Stimulated activated CD8-positive, alpha-beta memory T cell treated with anti-CD3 and anti-CD28 coated beads, Interleukin-7, amount 100 ng/mL, for 48 hours (primary cell): ENCODE results near the gene AQP11.
A peak's percentile ranks its signal among the peaks of the same experiment; 100 is the strongest.
"Not testable (repeated sequence)": the region's sequence is repeated elsewhere in the genome, so short reads cannot be mapped to it uniquely, and the experiment has no call there.

Experiments used
- DNase-seq, 2 donors: peaks; one replicate each; pipeline ENCODE4 v3.0.0-alpha.2; 2020; ENCODE audit warnings: low read depth in 1 of 2; ENCODE audit errors: extremely low read depth in 1 of 2

The AQP11 gene, protein sequence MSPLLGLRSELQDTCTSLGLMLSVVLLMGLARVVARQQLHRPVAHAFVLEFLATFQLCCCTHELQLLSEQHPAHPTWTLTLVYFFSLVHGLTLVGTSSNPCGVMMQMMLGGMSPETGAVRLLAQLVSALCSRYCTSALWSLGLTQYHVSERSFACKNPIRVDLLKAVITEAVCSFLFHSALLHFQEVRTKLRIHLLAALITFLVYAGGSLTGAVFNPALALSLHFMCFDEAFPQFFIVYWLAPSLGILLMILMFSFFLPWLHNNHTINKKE

GRCh38 chr11:77589521-77590193 is at the start of gene AQP11:
Gene AQP11 (plus strand): TSS chr11:77589953. CDS start chr11:77589993, 40 bp downstream.
- DNase-seq = peak; percentile 41 to 56

DNA sequence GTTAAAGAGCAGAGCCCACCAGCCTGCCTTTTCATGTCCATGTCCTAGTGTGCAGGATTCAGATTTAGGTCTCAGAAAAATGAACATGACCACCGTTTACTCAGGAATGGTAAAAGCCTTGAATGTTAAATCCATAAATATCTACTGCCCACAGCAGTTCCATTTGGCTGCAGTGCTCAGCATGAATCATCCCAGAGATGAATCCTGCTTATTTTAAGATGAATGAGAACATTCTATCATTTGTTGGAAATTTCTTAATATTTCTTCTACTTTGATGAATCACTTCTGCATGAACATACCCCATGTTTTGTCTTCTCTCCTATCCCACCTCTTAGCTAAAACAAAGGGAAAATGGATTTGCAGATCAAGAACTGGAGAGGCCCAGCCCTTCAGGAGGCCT is 47.5 kb upstream of the AQP11 start:
- no peak for DNase-seq

GRCh38 chr11:77547047-77547836 is 42.5 kb upstream of the AQP11 start:
- DNase-seq = no peak

DNA sequence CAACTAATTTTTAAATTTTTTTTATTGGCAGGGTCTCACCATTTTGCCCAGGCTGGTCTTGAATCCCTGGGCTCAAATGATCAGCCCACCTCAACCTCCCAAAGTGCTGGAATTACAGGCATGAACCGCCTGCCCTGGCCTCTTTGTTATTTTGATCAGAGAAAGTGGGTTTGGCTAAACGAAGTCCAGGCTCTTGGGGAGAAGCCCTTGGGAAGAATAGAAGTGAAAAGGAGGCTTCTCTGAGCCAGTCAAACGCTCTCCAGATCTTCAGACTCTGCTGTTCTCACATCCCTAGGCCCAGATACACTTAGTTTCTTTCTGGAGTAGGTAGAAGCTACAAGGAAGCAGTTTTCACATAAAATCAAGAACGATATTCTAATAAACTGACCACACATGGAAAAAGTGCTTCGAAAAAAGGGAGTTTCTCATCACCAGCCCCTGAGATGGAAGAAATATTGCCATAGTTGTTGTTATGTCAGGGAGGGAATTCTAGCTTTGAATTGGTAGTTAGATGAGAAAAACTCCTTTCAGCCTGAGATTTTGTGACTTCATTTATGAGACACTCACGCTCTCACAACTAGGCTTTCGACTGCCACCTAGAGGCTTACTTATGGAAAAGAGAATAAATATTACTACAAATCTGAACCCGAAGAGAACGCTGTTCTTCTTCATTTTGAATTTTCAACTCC is 41.7 kb upstream of the AQP11 start:
- DNase-seq = no peak

GRCh38 chr11:77548552-77549445 is 41.0 kb upstream of the AQP11 start:
- DNase-seq = no peak

DNA sequence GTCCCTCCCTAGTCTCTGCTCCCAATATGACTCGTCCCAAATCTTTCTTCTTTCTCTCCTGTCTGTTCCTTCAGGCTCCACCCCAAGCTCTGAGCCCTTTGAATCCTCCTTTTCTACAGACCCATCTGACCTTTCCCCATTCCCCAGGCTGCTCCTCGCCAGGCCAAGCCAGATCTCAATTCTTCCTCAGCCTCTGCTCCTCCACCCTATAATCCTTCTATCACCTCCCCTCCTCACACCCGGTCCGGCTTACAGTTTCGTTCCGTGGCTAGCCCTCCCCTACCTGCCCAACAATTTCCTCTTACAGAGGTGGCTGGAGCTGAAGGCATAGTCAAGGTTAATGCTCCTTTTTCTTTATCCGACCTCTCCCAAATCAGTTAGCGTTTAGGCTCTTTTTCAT is 38.3 kb upstream of the AQP11 start:
- not testable (repeated sequence) for DNase-seq

GRCh38 chr11:77557553-77557952 is 32.2 kb upstream of the AQP11 start:
- DNase-seq = no peak

GRCh38 chr11:77558380-77558779 is 31.4 kb upstream of the AQP11 start:
- DNase-seq = no peak

- no peak for DNase-seq
These were observed 29.9 kb upstream of the AQP11 start for GRCh38 chr11:77559686-77560401.

DNA sequence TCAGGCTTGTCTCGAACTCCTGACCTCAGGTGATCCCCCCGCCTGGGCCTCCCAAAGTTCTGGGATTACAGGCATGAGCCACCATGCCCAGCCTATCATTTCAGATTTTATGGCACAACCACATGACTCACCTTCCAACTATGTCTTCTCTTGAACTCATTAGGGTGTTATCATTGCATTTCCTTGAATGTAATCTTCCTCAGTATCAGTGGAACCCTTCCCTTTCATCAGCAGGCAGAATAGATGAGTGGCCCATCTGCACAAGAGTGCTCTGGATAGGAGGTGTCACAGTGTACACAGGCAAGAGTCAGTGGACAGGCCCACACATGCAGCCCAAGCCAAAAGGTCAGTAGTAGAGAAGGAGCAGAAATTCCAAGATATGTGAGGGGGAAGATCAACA is 29.1 kb upstream of the AQP11 start:
- no peak for DNase-seq

DNA sequence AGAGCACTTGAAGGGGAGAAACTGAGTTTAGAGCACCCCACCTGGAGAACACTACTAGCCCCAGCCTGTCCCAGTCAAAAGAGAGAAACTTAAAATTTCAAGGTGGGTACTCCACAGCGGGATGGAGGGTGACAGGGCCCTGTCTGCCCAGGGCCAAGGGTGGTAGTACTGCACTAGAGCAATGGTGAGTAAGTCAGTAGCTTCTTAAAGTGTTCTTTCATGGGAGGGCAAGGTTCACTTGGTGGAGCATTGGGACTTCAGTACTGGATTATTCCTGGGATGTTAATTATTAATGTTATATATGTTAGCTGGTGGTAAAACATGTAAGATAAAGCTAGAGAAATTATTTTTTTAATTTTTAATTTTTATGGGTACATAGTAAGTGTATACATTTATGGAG is 28.5 kb upstream of the AQP11 start:
- no peak for DNase-seq

- DNase-seq = no peak
These were observed 21.4 kb upstream of the AQP11 start for GRCh38 chr11:77568306-77568705.

GRCh38 chr11:77568916-77569675 is 20.7 kb upstream of the AQP11 start:
- DNase-seq = no peak

DNA sequence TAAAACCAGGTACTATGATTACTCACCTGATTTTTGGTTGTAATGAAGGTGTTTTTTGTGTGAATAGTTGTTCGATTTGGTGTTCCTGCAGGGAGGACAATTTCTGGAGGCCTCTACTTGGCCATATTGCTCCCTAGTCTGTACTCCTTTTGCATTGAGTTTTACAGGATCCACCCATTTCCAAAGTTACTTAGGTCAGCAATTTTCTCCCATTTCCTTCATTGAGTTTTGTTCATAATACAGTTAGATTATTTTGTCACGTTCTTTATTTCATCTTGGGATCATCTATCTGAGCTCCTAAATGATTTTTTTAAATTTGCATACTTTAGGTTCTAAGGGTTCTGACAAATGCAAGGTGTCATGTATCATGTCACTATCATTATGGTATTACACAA is 20.1 kb upstream of the AQP11 start:
- no peak for DNase-seq

- not testable (repeated sequence) for DNase-seq
These were observed 18.9 kb upstream of the AQP11 start for GRCh38 chr11:77570896-77571295.

DNA sequence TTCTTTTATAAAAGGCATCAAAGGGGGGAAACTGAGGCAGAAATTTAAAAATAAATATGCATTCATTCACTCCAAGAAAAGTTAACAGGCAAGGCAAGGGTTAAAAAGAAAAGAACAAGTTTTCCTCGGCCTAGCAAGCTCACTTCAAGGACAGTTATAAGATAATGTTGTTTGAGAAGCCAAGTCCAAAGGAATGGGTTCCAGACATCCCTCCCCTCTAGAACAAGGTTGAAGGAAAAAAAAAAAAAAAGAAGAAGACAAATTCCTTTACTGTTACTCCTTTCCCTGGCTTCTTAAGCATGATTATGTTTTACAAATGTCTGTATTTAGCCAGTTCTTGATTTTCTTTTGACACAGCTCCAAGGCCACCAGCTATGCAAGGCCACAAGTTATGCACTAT is 14.3 kb upstream of the AQP11 start:
- not testable (repeated sequence) for DNase-seq

DNA sequence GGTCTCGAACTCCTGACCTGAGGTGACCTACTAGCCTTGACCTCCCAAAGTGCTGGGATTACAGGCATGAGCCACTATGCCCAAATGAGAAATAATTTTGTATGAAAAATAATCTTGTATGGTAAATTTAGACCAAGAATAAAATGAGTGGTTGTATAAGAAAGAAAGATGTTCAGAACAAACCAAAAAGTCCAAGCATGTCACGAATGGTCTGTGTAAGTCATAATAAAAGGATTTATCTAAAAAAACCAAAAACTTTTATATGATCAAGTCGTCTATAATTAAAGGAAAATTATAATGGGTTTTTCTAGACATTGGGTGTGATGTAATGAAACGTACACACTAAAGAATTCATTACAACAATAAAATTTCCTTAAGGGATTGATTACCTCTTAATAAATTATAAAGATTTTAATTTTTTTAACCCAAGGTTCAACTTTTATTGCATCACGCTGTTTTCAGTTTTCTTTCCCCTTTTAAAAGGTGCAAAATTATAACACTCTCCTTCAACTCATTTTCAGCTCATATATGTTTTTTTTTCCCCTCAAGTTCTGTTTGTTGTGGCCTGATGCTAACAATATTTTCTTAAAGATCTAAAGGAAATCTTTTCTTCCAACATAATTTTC is 8.9 kb upstream of the AQP11 start:
- DNase-seq = no peak

DNA sequence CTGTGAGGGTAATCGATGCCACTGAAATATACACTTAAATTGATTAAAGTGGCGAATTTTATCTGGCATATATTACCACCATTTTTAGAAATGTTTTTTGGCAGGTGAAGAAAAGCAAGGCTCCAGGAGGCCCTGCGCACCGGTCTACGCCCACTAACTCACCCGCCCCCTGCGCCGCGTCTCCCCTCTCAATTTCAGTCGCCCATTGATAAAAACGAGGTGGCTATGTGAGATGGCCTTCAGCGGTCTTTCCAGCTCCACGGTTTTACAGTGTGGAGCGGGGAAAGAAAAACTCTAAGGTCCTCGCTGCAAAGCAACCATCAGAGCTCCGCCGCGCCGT is 602 bp upstream of the AQP11 start:
- no peak for DNase-seq
